Natural killer cell treated with Interleukin-12 subunit alpha and Interleukin-12 subunit beta and Interleukin-15 and Interleukin-18, amount 100 ng/mL, for 72 hours (primary cell): ENCODE results near the gene ADAM17. TPM values are rescaled to one million over a fixed set of nuclear protein-coding genes. Genes with fewer than 3 reads are reported as not detected.
"Not testable (repeated sequence)": the region's sequence is repeated elsewhere in the genome, so short reads cannot be mapped to it uniquely, and the experiment has no call there.

Experiments
- ATAC-seq, 2 donors: fragments of 150-1000 bp; cut with Tn5 transposase in 1 of 2; sonication (Bioruptor Pico), chemical (Tn5 transposase) in 1 of 2; 2 replicates each; pipeline ENCODE4 v1.10.0; 2021
- DNase-seq: peaks from one replicate; pipeline ENCODE4 v3.0.0; 2022; ENCODE audit warnings: low spot score
- H3K27ac Mint-ChIP-seq, 2 donors: 1 replicate in 1 of 2; 2 replicates in 1 of 2; pipeline ENCODE4 v1.8.0; 2022; ENCODE audit warnings: mixed read lengths in 2 of 2, mild to moderate bottlenecking in 1 of 2, moderate library complexity in 1 of 2
- H3K27me3 Mint-ChIP-seq, 2 donors: 1 replicate in 1 of 2; 2 replicates in 1 of 2; pipeline ENCODE4 v1.8.0; 2022; ENCODE audit warnings: mixed read lengths in 2 of 2
- H3K36me3 Mint-ChIP-seq: one replicate; pipeline ENCODE4 v1.8.0; 2022; ENCODE audit warnings: mixed read lengths
- H3K4me1 Mint-ChIP-seq, 2 donors: 1 replicate in 1 of 2; 2 replicates in 1 of 2; pipeline ENCODE4 v1.8.0; 2022; ENCODE audit warnings: low read depth in 2 of 2, mixed read lengths in 2 of 2, mild to moderate bottlenecking in 1 of 2
- H3K4me3 Mint-ChIP-seq: one replicate; pipeline ENCODE4 v1.8.0; 2022; ENCODE audit warnings: mixed read lengths
- H3K9me3 Mint-ChIP-seq: 2 replicates; pipeline ENCODE4 v1.8.0; 2022; ENCODE audit warnings: mixed read lengths
- total RNA-seq, 2 donors: library from RNA; stranded (reverse); gene quantifications; one replicate each; pipeline ENCODE4 v1.2.3, GENCODE V29; 2022

The ADAM17 gene
- total RNA-seq, 2 donors from 2014 or later, result 62.1 to 85.1 TPM

DNA sequence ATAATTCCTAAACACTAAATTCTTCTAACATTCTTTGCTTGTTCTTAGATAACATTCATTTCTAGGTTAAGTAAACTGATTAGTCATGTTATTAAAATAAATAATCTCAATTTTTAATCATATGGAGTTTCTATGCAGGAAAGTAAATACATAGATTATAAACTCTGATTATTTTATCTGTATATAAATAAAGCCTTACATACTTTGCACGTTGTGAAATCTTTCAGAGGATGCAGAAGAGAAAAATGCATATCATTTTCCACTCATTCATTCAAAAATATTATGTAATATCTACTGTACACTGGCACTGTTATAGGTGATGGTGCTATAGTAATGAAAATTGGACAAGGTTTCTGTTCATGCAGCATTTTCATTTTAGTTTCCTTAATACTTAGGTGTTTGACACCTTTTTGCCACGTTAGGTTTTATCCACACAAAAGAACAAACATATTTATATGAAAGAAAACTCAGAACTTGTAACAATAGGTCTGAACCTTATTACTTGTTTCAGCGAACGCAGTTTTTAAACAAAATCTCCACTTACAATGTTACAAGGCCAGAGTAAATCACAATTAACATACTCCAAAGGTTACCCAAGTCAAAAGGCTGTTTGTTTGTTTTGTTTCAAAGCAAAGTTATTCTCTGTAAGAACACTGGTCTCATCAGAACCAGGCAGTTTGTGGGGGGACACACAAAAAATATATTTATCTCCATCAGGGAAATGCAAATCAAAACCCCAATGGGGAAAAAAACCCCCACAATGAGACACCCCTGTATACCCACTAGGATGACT, 27.4 kb downstream of the ADAM17 start:
- ATAC-seq (no peak), DNase-seq (no peak)
- H3K9me3 Mint-ChIP-seq, result no peaks in the 10 kb centered on the region
- H3K27ac Mint-ChIP-seq, result peak overlapping the region in 1 of 2 donors; percentile 43
- no peak overlapping the region for H3K4me3 Mint-ChIP-seq
- H3K36me3 Mint-ChIP-seq, result peaks cover 26% of the 10 kb centered on the region
- peaks cover 6 to 9% of the 10 kb centered on the region in 2 donors for H3K4me1 Mint-ChIP-seq
- H3K27me3 Mint-ChIP-seq, result no peaks in the 10 kb centered on the region

DNA sequence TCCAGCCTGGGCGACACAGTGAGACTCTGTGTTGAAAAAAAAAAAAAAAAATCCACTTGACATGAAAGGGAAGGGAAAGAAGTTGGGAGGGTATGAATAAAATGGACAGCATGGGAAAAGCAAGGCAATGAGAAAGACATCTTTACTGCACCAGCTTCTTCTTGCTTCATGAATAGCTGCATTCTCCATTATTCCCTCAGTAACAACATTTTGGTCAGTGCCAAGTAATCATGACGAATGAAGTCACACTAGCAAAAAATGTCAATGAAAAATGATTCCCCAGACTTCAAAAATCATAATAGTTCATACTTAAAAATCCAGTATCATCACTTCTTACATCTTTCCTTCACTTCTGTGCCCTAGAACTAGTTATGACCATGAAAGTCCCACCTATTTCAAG, 30.4 kb downstream of the ADAM17 start:
- H3K27me3 Mint-ChIP-seq, result no peaks in the 10 kb centered on the region
- peaks cover 33% of the 10 kb centered on the region for H3K36me3 Mint-ChIP-seq
- no peaks in the 10 kb centered on the region for H3K9me3 Mint-ChIP-seq
- H3K27ac Mint-ChIP-seq, result no peak overlapping the region
- H3K4me3 Mint-ChIP-seq, result no peak overlapping the region
- peaks cover 6 to 9% of the 10 kb centered on the region in 2 donors for H3K4me1 Mint-ChIP-seq
- ATAC-seq (no peak), DNase-seq (no peak)

DNA sequence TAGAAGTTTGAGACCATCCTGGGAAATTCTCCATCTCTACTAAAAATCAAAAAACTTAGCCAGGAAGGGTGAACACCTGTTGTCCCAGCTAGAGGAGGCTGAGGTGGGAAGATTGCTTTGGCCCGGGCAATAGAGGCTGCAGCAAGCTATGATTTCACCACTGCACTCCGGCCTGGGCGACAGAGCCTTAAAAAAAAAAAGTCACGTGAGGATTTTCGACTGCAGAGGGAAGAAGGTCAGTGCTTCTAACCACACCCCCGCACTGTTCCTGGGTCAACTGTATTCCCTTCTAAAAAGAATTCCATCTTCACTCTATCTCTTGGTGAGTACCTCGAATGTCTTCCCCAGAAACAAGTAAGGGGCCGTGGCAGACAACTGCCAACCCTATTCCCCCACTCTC, 31.3 kb downstream of the ADAM17 start:
- no peak overlapping the region for H3K4me3 Mint-ChIP-seq
- ATAC-seq (no peak), DNase-seq (no peak)
- no peaks in the 10 kb centered on the region for H3K27me3 Mint-ChIP-seq
- no peak overlapping the region for H3K27ac Mint-ChIP-seq
- H3K9me3 Mint-ChIP-seq, result no peaks in the 10 kb centered on the region
- H3K36me3 Mint-ChIP-seq, result peaks cover 37% of the 10 kb centered on the region
- H3K4me1 Mint-ChIP-seq, result peaks cover 6 to 7% of the 10 kb centered on the region in 2 donors

DNA sequence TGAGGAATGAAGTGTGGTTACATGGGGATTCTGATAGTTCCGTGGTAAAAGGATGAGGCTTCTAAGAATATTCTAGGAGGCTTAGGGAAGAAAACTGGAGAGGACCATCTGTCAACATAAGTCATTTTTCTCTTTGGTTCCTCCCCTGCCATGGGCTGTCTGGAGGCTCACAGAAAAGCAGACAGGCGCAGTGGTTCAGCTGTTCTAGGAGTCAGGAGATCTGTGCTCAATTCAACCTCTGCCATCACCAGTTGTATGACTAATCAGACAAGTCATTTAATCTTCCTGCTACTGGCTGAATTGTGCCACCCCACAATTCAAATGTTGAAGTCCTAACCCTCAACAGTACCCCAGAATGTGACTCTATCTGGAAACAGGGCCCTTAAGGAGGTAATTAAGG, 36.4 kb downstream of the ADAM17 start:
- peaks cover 26% of the 10 kb centered on the region for H3K36me3 Mint-ChIP-seq
- ATAC-seq, result no peak
- peaks cover 0 to 3% of the 10 kb centered on the region in 2 donors for H3K4me1 Mint-ChIP-seq
- H3K27me3 Mint-ChIP-seq, result no peaks in the 10 kb centered on the region
- no peak overlapping the region for H3K4me3 Mint-ChIP-seq
- DNase-seq, result no peak
- H3K9me3 Mint-ChIP-seq, result no peaks in the 10 kb centered on the region
- H3K27ac Mint-ChIP-seq, result no peak overlapping the region

DNA sequence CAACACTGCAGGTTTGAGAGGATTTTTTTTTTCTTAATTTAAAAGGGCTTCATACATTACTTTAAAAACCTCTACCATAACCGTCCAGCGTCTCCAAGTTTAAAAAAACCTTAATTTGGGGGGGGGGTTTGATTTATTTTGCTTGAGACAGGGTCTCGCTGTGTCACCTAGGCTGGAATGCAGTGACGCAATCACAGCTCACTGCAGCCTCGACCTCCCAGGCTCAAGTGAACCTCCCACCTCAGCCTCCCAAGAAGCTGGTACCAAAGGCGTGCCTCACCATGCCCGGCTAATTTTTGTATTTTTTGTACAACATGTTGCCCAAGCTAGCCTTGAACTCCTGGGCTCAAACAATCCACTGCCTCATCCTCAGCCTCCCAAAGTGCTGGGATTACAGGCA, 36.9 kb downstream of the ADAM17 start:
- Mint-ChIP-seq H3K27ac (no peak overlapping the region), H3K36me3 (peaks cover 24% of the 10 kb centered on the region), H3K27me3 (no peaks in the 10 kb centered on the region), H3K4me1 (peaks cover 0 to 2% of the 10 kb centered on the region in 2 donors), H3K4me3 (no peak overlapping the region), H3K9me3 (no peaks in the 10 kb centered on the region)
- no peak for ATAC-seq
- DNase-seq, result no peak

DNA sequence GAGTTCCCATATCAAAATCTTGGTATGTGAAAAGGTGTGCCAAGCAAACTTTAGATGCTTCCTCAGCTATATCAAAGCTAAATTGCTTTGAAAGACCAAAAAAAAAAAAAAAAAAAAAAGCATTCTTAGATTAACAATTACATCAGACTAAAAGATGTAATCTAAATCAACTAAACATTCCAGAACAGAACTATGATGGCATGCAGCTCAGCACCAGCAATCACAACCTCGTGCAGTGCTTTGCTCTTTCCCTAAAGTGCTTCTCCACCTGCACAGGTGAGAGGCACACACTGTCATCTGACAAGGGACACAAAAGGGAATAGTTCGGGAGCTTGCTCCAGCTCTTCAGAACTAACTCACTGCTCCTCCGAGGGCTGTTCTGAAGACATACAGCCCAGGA, 37.5 kb downstream of the ADAM17 start:
- no peaks in the 10 kb centered on the region for H3K27me3 Mint-ChIP-seq
- DNase-seq (no peak), ATAC-seq (no peak)
- no peak overlapping the region for H3K4me3 Mint-ChIP-seq
- peaks cover 0 to 3% of the 10 kb centered on the region in 2 donors for H3K4me1 Mint-ChIP-seq
- no peaks in the 10 kb centered on the region for H3K9me3 Mint-ChIP-seq
- H3K36me3 Mint-ChIP-seq, result peaks cover 23% of the 10 kb centered on the region
- no peak overlapping the region for H3K27ac Mint-ChIP-seq

DNA sequence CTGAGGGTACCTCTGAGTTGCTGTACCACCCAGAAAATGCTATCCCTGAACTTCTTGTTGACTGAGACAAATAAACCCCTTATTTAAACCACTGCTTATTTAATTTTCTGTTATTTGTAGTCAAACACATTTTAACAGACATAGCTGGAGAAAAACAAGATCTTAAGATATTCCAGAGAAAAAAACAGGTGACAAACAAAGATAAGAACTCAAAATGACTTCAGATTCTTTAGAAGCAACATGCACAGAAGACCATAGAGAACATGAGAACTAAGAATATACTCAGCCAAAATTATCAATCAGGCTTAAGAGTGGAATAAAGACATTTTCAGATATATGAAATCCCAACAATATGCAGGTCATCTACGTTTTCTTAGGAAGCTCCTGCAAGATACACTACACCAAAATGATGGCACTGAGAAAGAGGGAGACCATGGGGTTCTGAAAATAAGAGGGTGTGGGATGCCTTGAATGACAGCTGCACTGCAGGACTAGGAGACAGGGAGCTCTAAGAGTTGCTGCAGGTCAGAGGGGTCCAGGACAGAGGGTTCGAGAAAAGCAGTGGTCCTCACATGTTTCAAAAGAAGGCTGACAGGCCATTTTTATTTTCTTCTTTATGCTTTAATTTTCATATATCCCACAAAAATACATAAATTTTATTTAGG, 38.4 kb downstream of the ADAM17 start:
- Mint-ChIP-seq H3K27ac (no peak overlapping the region), H3K4me3 (no peak overlapping the region), H3K4me1 (peaks cover 0 to 3% of the 10 kb centered on the region in 2 donors), H3K36me3 (peaks cover 24% of the 10 kb centered on the region), H3K9me3 (no peaks in the 10 kb centered on the region), H3K27me3 (no peaks in the 10 kb centered on the region)
- ATAC-seq (no peak), DNase-seq (no peak)

DNA sequence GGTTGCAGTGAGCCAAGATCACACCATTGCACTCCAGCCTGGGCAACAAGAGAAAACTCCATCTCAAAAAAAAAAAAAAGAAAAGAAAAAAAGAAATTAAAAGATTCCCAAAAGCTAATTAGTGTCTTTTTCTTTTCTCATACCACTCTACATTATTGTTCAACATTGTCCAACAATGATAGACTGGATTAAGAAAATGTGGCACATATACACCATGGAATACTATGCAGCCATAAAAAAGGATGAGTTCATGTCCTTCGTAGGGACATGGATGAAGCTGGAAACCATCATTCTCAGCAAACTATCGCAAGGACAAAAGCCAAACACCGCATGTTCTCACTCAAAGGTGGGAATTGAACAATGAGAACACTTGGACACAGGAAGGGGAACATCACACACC, 41.7 kb downstream of the ADAM17 start:
- not testable (repeated sequence) for ATAC-seq, H3K27ac Mint-ChIP-seq, H3K4me1 Mint-ChIP-seq, DNase-seq, H3K9me3 Mint-ChIP-seq, H3K4me3 Mint-ChIP-seq, H3K27me3 Mint-ChIP-seq
- peaks cover 19% of the 10 kb centered on the region for H3K36me3 Mint-ChIP-seq

DNA sequence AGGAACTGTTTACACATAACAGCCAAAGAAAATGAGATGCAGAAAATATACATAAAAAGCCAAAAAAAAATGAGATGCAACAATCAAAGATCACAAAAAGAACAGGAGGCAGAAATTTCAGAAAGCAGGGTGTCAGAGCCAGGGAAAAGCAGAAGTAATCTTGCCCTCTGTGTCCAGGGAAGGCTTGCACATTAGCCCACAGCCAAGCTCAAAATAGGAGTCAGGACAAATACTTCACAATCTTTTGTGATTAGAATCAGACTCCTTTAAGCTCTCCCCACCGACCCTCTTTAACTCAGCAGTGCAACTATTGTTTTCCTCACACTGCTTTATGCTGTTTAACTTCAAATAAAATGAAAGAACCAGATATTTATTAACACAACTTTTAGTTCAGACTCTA, 46.7 kb downstream of the ADAM17 start:
- peaks cover 8 to 16% of the 10 kb centered on the region in 2 donors for H3K4me1 Mint-ChIP-seq
- H3K4me3 Mint-ChIP-seq, result no peak overlapping the region
- peaks cover 18% of the 10 kb centered on the region for H3K36me3 Mint-ChIP-seq
- no peaks in the 10 kb centered on the region for H3K9me3 Mint-ChIP-seq
- H3K27ac Mint-ChIP-seq, result no peak overlapping the region
- H3K27me3 Mint-ChIP-seq, result no peaks in the 10 kb centered on the region
- ATAC-seq, result no peak
- no peak for DNase-seq

DNA sequence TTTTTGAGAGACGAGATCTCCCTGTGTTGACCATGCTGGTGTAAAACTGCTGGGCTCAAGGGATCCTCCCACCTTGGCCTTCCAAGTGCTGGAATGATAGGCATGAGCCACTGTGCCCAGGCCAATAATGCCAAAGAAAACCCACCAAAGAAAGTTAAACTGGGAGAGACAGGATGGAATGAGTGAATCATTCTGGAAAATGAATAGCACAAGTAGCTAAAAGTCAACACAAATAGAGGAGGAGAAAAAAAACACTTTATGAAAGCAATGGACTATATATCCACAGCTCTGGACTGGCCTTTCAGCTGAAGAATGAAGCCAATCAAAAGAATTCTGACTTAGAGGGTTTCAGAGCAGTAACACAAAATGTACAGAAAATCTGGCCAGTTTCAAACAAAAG, 57.4 kb downstream of the ADAM17 start:
- no peak overlapping the region for H3K4me3 Mint-ChIP-seq
- peaks cover 39% of the 10 kb centered on the region for H3K36me3 Mint-ChIP-seq
- no peak overlapping the region for H3K27ac Mint-ChIP-seq
- peaks cover 39 to 41% of the 10 kb centered on the region in 2 donors for H3K4me1 Mint-ChIP-seq
- H3K27me3 Mint-ChIP-seq, result no peaks in the 10 kb centered on the region
- no peak for ATAC-seq
- no peak for DNase-seq
- no peaks in the 10 kb centered on the region for H3K9me3 Mint-ChIP-seq

DNA sequence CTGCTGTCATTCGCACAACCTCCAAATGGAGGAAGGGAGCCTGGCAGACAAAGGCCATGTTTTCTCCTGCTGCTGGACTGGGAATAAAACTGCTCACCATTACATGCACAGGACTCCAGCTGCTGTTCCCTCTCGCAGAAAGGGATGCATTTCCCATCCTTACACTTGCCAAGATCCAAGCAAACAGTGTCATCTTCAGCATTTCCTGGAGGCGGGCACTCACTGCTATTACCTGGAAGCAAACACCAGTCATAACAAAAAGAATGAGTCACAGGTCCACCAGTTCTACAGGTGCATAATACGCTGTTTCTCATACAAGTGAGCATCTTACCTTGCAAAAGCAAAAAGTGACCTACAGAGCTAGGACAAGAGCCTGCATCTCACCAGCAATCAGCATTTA, 58.6 kb downstream of the ADAM17 start:
- H3K36me3 Mint-ChIP-seq, result peaks cover 39% of the 10 kb centered on the region
- no peak overlapping the region for H3K4me3 Mint-ChIP-seq
- no peak for ATAC-seq
- H3K27me3 Mint-ChIP-seq, result no peaks in the 10 kb centered on the region
- H3K27ac Mint-ChIP-seq, result no peak overlapping the region
- no peak for DNase-seq
- H3K9me3 Mint-ChIP-seq, result no peaks in the 10 kb centered on the region
- H3K4me1 Mint-ChIP-seq, result peaks cover 39 to 42% of the 10 kb centered on the region in 2 donors

DNA sequence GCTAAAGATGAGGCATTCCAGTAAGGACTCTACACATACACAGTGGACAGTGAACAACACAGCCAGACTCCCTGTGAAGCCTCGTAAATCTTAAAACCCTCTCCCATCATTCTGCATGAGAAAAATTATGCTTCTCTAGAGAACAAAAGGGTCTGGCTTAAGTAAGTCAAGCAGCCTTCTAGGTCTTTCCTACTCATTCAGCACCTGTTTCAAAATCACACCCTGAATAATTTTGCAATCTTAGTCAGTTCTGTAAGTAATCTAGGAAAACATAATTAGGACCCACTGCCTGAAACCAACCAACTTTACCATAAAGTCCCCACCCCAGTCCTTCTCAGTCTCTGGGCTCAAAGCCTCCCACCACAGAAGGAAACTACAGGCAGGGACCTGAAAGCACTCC, 61.5 kb downstream of the ADAM17 start:
- peak; percentile 58 to 61 for ATAC-seq
- H3K4me3 Mint-ChIP-seq, result peak overlapping the region; percentile 49
- H3K27ac Mint-ChIP-seq, result peak overlapping the region; percentile 71 to 86

DNA sequence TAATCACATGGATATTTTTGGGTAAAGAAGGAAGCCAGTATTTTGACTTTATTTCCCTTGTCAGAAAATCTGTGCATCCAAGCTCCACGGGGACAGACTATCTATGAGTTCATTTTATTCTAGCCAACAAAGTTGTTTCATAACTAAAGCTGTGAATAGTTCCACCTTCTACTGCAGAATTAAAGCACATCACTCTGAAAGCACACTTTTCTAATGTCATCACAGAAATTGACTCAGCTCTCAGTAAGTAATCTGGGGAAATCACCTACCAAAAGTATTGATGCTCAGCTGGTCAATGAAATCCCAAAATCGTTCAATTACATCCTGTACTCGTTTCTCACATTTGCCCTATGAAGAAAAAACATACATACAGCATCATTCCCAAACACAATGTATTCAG, 62.2 kb downstream of the ADAM17 start:
- no peaks in the 10 kb centered on the region for H3K27me3 Mint-ChIP-seq

More for the DNA sequence above, 61.5 kb downstream of the ADAM17 start:
- no peaks in the 10 kb centered on the region for H3K9me3 Mint-ChIP-seq
- H3K4me1 Mint-ChIP-seq, result peaks cover 29 to 38% of the 10 kb centered on the region in 2 donors
- no peaks in the 10 kb centered on the region for H3K27me3 Mint-ChIP-seq
- DNase-seq, result no peak
- peaks cover 23% of the 10 kb centered on the region for H3K36me3 Mint-ChIP-seq

DNA sequence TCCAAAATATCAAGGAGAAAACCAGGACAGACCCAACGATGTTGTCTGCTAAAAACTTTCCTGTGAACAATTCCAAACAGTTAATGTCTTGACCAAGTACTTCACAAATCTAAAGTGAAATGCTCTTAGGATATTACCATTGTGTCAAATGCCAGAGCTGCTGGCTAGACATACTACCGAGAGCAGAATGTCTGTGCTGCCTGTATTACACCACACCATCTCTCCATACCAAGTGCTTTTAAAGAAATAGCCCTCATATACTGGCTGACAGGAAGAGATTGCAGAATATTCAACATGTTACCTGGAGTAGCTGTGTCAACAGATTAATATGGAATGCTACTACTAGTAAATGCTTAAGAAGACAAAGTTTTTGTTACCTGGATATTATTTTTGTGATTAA, 62.7 kb downstream of the ADAM17 start:
- ATAC-seq, result no peak
- H3K4me3 Mint-ChIP-seq, result peak overlapping the region; percentile 49
- H3K36me3 Mint-ChIP-seq, result peaks cover 23% of the 10 kb centered on the region
- no peaks in the 10 kb centered on the region for H3K9me3 Mint-ChIP-seq
- H3K27ac Mint-ChIP-seq, result peak overlapping the region; percentile 71 to 86
- peaks cover 29 to 35% of the 10 kb centered on the region in 2 donors for H3K4me1 Mint-ChIP-seq
- DNase-seq, result no peak
- H3K27me3 Mint-ChIP-seq, result no peaks in the 10 kb centered on the region

More for the DNA sequence above, 62.2 kb downstream of the ADAM17 start:
- Mint-ChIP-seq H3K27ac (peak overlapping the region; percentile 71 to 86), H3K4me1 (peaks cover 29 to 38% of the 10 kb centered on the region in 2 donors), H3K9me3 (no peaks in the 10 kb centered on the region), H3K36me3 (peaks cover 23% of the 10 kb centered on the region), H3K4me3 (peak overlapping the region; percentile 49)
- peak; percentile 54 to 73 for ATAC-seq
- DNase-seq, result no peak
